Large intestine (tissue), 3 donors: Measurements from ENCODE around the gene BMP2. TPM values are rescaled to one million over a fixed set of nuclear protein-coding genes. Genes with fewer than 3 reads are reported as not detected.

Source experiments
- DNase-seq, 2 donors: peaks; one replicate each; pipeline versions ENCODE4 v3.0.0 to v3.0.0-alpha.2; 2013
- H3K27ac ChIP-seq: one replicate; pipeline ENCODE4 v1.5.1; 2013; ENCODE audit warnings: low read length
- H3K27me3 ChIP-seq: 2 replicates; pipeline ENCODE4 v1.6.1; 2013; ENCODE audit warnings: low read length; ENCODE audit not compliant: control insufficient read depth, insufficient read depth
- H3K36me3 ChIP-seq: 2 replicates; pipeline ENCODE4 v1.6.1; 2013; ENCODE audit warnings: low read length; ENCODE audit not compliant: control insufficient read depth, insufficient read depth
- H3K4me1 ChIP-seq: one replicate; pipeline ENCODE4 v1.6.1; 2013; ENCODE audit warnings: low read length; ENCODE audit not compliant: control insufficient read depth, insufficient read depth
- H3K4me3 ChIP-seq: one replicate; pipeline ENCODE4 v1.5.1; 2013; ENCODE audit warnings: low read length
- H3K9me3 ChIP-seq: one replicate; pipeline ENCODE4 v1.6.1; 2013; ENCODE audit warnings: mild to moderate bottlenecking, low read depth, low read length, moderate library complexity; ENCODE audit not compliant: control insufficient read depth
- WGBS: methylation state at CpG from one replicate; pipeline ENCODE4 v1.1.5; 2013; ENCODE audit warnings: low lambda C conversion rate; ENCODE audit not compliant: insufficient coverage; 5-methylcytosine and 5-hydroxymethylcytosine counted together
- polyA plus RNA-seq: library from polyadenylated mRNA; unstranded; fragments of 120-200 nt; gene quantifications from one replicate; pipeline ENCODE4 v1.2.1, GENCODE V29; 2013

The BMP2 gene
- polyA plus RNA-seq, 1 donor: 15.2 TPM

- H3K27ac ChIP-seq: peak overlapping the region; percentile 3
- DNase-seq: peak in 1 of 2 donors; percentile 8
- WGBS: no CpG with 5 or more reads among the region's 9 CpGs
- no peaks in the 10 kb centered on the region for H3K36me3 ChIP-seq
- no peaks in the 10 kb centered on the region for H3K27me3 ChIP-seq
- H3K4me1 ChIP-seq: peaks cover 6% of the 10 kb centered on the region
- no peak overlapping the region for H3K4me3 ChIP-seq
- H3K9me3 ChIP-seq: no peaks in the 10 kb centered on the region
These were observed 1.1 kb upstream of the BMP2 start for GRCh38 chr20:6766433-6766832.

GRCh38 chr20:6767126-6767535 is 355 bp upstream of the BMP2 start:
- H3K4me1 ChIP-seq: peaks cover 6% of the 10 kb centered on the region
- H3K36me3 ChIP-seq: no peaks in the 10 kb centered on the region
- WGBS: 0% methylated on average over 3 of the region's 26 CpGs
- H3K9me3 ChIP-seq: no peaks in the 10 kb centered on the region
- no peak for DNase-seq
- peak overlapping the region; percentile 47 for H3K27ac ChIP-seq
- no peaks in the 10 kb centered on the region for H3K27me3 ChIP-seq
- peak overlapping the region; percentile 59 for H3K4me3 ChIP-seq

- H3K4me3 ChIP-seq: peak overlapping the region; percentile 85
- peak in 1 of 2 donors; percentile 73 for DNase-seq
- H3K4me1 ChIP-seq: peaks cover 6% of the 10 kb centered on the region
- no CpG with 5 or more reads among the region's 70 CpGs for WGBS
- no peaks in the 10 kb centered on the region for H3K9me3 ChIP-seq
- no peaks in the 10 kb centered on the region for H3K27me3 ChIP-seq
- peak overlapping the region; percentile 78 for H3K27ac ChIP-seq
- no peaks in the 10 kb centered on the region for H3K36me3 ChIP-seq
These were observed 998 bp downstream of the BMP2 start for GRCh38 chr20:6768228-6769140.

- peaks cover 4% of the 10 kb centered on the region for H3K4me1 ChIP-seq
These were observed 2.7 kb downstream of the BMP2 start for GRCh38 chr20:6769903-6770785.

GRCh38 chr20:6770786-6771100 is 3.3 kb downstream of the BMP2 start:
- H3K27me3 ChIP-seq: no peaks in the 10 kb centered on the region
- no peak for DNase-seq
- no peaks in the 10 kb centered on the region for H3K9me3 ChIP-seq
- H3K4me3 ChIP-seq: peak overlapping the region; percentile 85
- no peak overlapping the region for H3K27ac ChIP-seq
- peaks cover 2% of the 10 kb centered on the region for H3K4me1 ChIP-seq
- WGBS: 0% methylated on average over 1 of the region's 3 CpGs
- H3K36me3 ChIP-seq: peaks cover 4% of the 10 kb centered on the region

More at GRCh38 chr20:6769903-6770785, 2.7 kb downstream of the BMP2 start:
- peaks cover 4% of the 10 kb centered on the region for H3K36me3 ChIP-seq
- H3K27ac ChIP-seq: peak overlapping the region; percentile 14
- H3K9me3 ChIP-seq: no peaks in the 10 kb centered on the region
- DNase-seq: peak; percentile 39 to 62
- peak overlapping the region; percentile 85 for H3K4me3 ChIP-seq
- WGBS: no CpG with 5 or more reads among the region's 55 CpGs
- H3K27me3 ChIP-seq: no peaks in the 10 kb centered on the region

GRCh38 chr20:6780433-6781190 is 13.1 kb downstream of the BMP2 start:
- H3K9me3 ChIP-seq: no peaks in the 10 kb centered on the region
- no peak overlapping the region for H3K27ac ChIP-seq
- no peak for DNase-seq
- H3K36me3 ChIP-seq: peaks cover 21% of the 10 kb centered on the region
- H3K27me3 ChIP-seq: no peaks in the 10 kb centered on the region
- no peak overlapping the region for H3K4me3 ChIP-seq
- no CpG with 5 or more reads among the region's 5 CpGs for WGBS
- H3K4me1 ChIP-seq: no peaks in the 10 kb centered on the region

GRCh38 chr20:6783752-6784151 is 16.3 kb downstream of the BMP2 start:
- Histone ChIP-seq H3K4me1 (no peaks in the 10 kb centered on the region), H3K36me3 (peaks cover 8% of the 10 kb centered on the region), H3K27me3 (no peaks in the 10 kb centered on the region), H3K4me3 (no peak overlapping the region), H3K27ac (no peak overlapping the region), H3K9me3 (no peaks in the 10 kb centered on the region)
- DNase-seq: no peak
- WGBS: no CpG with 5 or more reads among the region's 5 CpGs

GRCh38 chr20:6784210-6784631 is 16.7 kb downstream of the BMP2 start:
- peaks cover 7% of the 10 kb centered on the region for H3K36me3 ChIP-seq
- H3K9me3 ChIP-seq: no peaks in the 10 kb centered on the region
- no peaks in the 10 kb centered on the region for H3K27me3 ChIP-seq
- no peaks in the 10 kb centered on the region for H3K4me1 ChIP-seq
- 33% methylated on average over 2 of the region's 5 CpGs for WGBS
- no peak overlapping the region for H3K27ac ChIP-seq
- no peak overlapping the region for H3K4me3 ChIP-seq
- peak in 1 of 2 donors; percentile 51 for DNase-seq

- no peak for DNase-seq
- Histone ChIP-seq H3K4me1 (no peaks in the 10 kb centered on the region), H3K36me3 (peaks cover 2% of the 10 kb centered on the region), H3K27me3 (no peaks in the 10 kb centered on the region), H3K9me3 (no peaks in the 10 kb centered on the region), H3K27ac (no peak overlapping the region), H3K4me3 (no peak overlapping the region)
- WGBS: 100% methylated on average over 1 of the region's 3 CpGs
These were observed 17.3 kb downstream of the BMP2 start for GRCh38 chr20:6784767-6785166.

- Histone ChIP-seq H3K9me3 (no peaks in the 10 kb centered on the region), H3K27ac (no peak overlapping the region), H3K4me3 (no peak overlapping the region), H3K4me1 (no peaks in the 10 kb centered on the region), H3K36me3 (no peaks in the 10 kb centered on the region), H3K27me3 (no peaks in the 10 kb centered on the region)
- WGBS: no CpG with 5 or more reads among the region's 2 CpGs
- no peak for DNase-seq
These were observed 19.1 kb downstream of the BMP2 start for GRCh38 chr20:6786548-6786947.
